H4 (cell line): ENCODE results near the gene GRAMD4. TPM values are rescaled to one million over a fixed set of nuclear protein-coding genes. Genes with fewer than 3 reads are reported as not detected.

Experiments used
- DNase-seq: peaks from one replicate; pipeline ENCODE4 v3.0.0-alpha.2; 2015; ENCODE audit warnings: low spot score
- total RNA-seq: library from RNA; depleted of rRNA; stranded (reverse); fragments of >200 nt; shearing (Covaris generic); gene quantifications from 2 replicates; pipeline ENCODE4 v1.2.3, GENCODE V29; 2014; rRNA removed

Gene GRAMD4
- total RNA-seq, 1 experiment from 2014 or later, result 3.2 TPM

DNA sequence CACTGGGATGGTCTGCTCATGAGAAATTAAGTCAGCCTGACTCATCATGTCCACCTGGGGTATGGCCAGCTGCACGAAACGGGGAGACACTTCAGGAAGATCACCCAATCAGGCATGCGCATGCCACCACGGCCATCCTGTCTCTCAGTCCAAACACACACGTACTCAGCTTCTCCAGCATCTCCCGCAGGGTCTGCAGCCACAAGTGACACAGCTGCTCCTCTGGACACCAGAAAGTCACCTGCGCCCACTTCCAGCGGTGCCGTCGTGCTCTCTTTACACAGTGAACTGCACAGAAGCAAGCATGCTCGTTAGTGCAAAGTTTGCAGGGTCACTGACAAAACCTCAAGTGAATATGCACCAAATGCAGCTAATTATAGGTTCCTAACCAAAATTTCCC is 99.7 kb downstream of the GRAMD4 start:
- no peak for DNase-seq

DNA sequence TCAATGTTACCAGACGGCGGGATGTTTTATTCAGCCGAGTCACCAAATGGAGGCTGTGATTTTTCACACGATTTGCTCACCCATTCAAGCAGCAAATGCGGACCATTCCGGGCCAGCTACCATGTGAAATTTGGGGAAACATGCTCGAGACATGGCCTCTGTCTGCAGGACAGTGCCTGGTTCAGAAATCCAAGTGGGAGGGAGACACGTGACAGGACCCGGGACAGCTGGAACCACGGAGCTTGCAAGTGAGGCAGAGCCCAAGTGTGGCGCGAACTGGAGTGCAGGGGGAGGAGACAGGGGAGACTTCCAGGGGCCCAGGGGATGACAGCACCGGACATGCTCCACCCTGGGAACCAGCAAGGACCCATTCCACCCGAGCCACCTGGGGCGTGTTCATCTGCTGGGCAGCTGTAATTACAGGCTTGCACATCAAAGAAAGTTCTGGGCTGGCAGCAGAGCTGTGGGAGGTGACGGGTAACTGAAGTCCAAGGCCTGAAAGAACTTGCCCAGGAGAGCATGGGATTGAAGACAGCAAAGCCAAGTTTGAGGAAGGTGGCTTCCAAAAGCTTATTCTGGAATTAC is 101.4 kb downstream of the GRAMD4 start:
- DNase-seq, result no peak

DNA sequence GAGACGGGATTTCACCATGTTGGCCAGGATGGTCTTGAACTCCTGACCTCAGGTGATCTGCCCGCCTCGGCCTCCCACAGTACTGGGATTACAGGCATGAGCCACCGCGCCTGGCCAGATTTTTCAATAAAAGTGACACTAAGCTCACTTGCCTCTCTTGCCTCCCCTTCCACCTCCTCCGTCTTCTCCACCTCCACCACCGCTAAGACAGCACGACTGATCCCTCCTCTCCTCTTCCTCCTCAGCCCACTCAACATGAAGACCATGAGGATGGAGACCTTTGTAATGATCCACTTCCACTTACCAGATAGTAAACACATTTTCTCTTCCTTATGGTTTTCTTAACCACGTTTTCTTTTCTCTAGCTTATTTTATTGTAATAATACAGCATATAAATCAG is 103.7 kb downstream of the GRAMD4 start:
- no peak for DNase-seq

DNA sequence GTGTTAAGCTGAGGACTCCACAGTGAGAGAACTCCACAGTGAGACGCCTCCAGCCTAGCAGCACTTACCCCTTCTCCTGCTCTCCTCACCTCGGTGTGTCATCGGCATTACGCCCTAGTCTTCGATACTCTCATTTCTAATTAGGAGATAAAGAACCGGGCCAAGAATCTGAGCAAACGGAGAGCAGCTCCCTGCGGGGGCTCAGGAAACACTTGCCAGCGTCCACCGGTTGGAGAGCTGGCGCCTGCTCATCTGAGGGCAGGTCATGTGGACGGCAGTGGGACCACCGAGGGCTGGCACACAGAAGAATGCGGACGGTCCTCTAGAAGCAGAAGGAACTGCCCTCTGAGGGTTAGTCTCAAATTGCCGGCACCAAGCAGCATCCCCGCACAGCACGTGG is 104.9 kb downstream of the GRAMD4 start:
- no peak for DNase-seq

DNA sequence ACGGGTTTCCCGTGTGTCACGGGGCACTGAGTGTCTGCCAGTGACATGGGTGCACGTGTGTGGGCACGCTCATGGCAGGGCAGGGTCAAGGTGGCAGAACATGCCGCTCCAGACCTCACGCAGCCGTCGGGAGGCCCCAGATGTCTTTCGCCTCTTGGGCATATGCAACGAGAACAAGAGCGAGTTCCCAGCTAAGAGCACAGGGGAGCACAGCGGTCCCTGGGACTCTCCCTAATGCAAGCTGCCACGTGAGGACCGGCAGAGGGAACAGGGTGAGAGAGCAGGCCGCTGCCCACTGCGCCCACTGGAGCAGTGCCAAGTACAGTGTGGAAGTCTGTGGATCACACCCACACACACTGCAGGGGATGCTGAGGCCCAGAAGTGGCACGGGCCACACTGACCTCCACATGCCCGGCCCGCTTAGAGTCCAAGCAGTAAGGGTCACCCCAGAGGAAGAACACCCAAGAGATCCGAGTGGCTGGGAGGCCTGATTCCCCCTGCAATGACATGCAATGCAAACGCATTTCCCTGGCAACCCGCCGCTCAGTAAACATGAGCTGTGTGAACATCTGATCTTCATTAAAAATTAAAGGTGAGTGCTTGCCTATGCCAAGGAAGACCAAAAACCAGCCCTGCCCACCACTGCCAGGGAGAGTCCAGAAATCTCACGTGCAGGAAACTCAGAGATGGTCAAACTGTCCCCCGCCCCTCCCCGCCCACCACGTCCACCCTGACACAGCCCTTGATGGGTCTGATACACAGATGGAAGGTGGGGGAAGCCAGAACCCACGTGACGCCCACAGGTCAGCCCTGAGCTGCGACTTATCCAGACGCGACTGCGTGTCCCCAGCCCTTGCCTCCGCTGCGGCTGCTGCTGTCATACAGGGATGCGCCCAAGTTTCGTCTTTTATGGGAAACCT is 106.1 kb downstream of the GRAMD4 start:
- no peak for DNase-seq

DNA sequence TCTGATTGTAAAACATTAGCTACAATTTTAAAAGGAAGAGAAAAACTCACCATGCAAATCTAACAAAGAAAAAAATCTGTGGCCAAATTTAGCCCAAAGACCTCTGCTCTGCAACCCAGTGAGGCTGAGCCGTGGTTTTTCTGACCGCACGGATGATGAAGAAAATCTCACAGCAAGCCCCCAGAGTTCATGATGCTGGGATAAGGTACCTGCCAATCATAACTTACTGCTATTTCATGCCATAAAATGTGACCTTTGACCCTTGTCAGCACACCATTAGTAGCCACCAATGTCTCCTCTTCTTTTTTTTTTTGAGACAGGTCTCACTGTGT is 106.8 kb downstream of the GRAMD4 start:
- no peak for DNase-seq

DNA sequence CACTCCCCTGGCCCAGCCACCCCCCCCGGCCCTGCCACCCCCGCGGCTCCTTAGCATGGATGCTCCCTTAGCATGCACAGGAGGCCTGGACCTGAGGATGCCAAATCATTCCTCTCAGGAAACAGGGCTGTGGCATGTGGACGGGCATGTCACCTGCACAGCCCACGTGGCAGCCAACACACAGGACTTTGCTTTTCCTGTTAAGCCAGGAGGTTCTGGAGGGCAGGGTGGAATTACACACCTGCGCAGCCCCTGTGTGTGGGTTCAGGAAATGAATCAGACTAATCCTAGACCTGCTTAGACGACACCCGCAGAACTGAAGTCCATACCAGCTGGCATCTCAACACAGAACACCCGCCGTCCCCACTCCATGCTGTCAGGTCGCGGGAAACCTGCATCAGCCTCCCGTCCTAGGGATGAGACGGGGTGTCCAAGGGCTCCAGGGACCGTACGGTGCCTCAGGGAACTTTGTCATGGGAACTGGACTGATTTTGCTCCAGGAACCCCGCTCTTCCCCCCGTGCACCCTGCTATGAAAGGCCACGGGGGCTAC is 107.7 kb downstream of the GRAMD4 start:
- no peak for DNase-seq

DNA sequence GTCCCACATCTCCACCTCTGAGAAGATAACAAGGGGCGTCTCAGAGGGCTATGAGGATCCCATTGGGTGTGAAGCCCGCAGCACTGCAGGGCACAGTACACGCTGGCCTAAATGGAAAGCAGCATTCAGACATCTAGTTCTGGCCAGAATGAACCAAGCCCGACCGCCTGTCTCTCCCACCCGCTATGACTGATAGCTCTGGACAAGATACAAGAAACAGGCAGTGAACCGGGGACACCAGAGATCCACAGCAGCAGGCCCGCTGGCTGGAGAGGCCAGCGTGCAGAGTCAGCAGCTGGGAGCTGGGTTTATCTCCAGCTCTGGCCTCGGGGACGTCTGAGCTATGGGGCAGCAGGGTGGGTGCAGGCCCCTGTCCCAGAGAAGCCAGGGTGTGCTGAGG is 108.3 kb downstream of the GRAMD4 start:
- DNase-seq, result no peak

Other genes with a start within 250 kb of the GRAMD4 start
- 5.7 and 12.7 TPM in 2 replicates for gene CELSR1, start 82.8 kb upstream of the GRAMD4 start, total RNA-seq
- 16.9 and 19.6 TPM in 2 replicates for gene CERK, start 117.9 kb downstream of the GRAMD4 start, total RNA-seq
- 7.0 and 8.6 TPM in 2 replicates for gene TBC1D22A, start 142.3 kb downstream of the GRAMD4 start, total RNA-seq